DMS 273 (cell line): ENCODE results near the gene AKNA.
"Not testable (repeated sequence)": the region's sequence is repeated elsewhere in the genome, so short reads cannot be mapped to it uniquely, and the experiment has no call there.

Experiments
- DNase-seq: peaks from one replicate; lab custom pipeline; 2025; ENCODE audit not compliant: unreplicated experiment; lab: John Stamatoyannopoulos, UW

The AKNA gene

DNA sequence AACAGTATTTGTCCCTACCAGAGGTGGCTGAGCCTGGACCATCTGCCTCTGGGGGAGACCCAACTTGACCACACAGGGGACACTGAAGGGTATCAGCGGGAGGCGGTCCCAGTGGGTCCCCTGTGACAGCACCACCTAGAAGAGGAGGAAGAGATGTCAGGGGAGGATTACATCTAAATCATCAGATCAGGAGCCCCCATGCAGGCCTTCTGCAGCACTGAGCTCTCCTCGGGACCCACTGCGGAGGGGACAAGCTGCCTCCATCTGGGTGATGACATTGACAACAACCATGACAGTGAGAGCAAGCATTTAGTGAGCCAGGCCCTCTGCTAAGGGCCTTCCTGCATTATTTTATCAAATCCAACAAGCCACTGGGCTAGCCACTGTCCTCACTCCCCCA, 45.8 kb downstream of the AKNA start:
- no peak for DNase-seq

DNA sequence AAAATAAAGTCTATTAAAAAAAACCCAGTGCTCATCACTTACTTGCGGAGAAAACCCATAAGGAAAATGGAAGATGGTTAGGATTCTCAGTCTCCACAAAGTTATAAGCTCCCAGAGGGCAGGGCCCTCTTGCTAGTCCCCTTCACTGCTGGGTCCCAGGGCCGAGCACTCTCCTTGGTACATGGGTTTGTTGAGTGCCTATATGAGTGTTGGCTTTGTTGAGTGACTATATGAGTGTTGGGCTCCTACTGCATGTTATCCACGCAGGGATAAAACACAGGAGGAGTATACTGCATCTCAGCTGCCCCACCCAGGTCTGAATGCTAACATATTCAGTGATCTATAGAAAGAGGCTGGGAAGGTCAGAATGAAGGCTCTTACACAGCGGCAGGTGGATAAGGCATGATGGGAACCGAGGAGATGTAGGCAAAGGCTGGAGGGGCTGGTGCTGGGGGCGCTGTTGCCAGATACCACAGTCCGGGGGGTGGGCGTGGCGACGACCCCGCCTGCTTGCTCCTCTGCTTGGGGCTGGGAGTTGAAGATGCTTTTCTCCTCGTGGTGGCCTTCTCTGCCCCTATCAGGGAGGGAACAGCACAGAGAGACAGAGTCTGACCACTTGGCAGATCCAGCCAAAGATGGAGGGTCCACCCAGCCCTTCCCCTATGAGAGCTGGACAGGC, 46.5 kb downstream of the AKNA start:
- DNase-seq = no peak

DNA sequence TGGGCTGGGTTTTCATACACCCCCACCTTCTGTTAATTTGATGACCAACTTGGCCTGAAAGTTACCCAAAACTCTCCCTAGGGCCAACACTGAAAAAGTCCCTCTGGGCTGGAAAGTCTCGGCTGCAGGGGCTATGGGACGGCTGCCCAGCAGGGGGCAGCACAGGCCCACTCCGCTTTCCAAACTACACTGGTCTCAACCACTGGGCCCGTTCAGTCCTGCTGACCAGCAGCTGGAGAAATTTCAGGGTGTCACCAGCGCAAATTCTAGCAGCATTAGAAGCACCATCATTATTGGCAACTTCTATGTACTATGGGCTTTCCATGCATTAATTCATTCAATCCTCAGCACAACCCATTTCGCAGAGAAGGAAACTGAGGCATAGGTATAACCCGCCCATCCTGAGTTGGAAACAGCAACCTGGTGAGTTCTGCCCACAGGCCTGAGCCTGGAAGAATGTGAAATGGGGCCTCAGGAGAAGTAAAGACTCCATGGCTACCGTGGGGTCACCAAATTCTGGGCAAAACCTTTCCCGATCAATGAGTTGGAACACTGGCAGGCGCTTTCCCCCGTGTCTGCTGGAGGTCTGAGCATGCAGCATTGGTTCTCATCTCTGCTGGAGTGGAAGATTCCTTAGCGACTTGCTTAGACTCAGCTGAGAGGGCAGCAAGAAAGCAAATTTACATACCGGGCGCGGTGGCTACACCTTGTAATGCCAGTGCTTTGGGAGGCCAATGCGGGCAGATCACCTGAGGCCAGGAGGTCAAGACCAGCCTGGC, 48.5 kb downstream of the AKNA start:
- peak; percentile 79 for DNase-seq

DNA sequence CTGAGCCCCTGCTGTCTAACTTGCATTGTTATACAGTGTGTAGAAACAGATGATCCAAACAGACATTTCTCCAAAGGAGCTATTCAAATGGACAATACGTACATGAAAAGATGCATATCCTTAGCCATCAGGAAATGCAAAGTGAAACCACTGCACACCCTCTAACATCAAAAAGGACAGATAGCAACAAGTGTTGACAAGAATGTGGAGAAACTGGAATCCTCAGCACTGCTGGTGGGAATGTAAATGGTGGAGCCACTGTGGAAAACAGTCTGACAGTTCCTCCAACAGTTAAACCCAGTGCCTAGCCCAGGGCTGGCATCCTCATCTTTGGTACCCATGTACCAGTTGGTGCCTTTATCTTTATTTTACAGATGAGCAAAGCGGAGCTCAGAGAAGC, 49.6 kb downstream of the AKNA start:
- no peak for DNase-seq

DNA sequence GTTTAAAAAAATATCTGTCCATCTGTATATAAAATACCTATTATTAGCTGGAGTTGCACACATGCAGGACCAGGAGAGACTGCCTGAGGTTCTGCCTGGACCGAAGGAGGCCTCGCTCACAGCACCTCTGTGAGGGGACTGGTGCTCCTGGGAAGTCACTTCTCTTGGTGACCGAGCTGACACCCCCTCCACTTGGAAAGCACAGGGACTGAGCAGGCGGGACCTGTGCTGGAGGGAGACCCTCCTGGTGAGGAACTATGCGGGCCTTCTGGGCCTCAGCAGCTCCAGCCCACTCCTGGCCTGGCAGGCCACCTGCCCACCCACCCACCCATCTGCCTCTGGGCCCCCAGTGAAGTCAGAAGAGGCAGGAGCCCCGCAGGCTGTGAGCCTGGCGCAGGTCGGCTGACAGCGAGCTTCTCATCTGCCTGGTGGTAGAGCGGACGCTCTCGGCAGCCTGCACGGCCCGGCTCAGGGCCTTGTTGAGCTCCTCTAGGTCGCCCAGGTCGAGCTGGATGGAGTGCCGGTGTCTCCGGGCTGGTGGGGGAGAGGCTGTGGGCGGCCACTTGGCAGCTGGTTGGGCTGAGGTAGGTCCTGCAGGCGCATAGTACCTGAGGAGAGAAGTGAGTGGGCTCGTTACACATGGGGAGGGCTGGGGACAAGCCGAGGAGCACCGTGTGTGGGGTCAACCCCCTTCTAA, 50.9 kb downstream of the AKNA start:
- no peak for DNase-seq

DNA sequence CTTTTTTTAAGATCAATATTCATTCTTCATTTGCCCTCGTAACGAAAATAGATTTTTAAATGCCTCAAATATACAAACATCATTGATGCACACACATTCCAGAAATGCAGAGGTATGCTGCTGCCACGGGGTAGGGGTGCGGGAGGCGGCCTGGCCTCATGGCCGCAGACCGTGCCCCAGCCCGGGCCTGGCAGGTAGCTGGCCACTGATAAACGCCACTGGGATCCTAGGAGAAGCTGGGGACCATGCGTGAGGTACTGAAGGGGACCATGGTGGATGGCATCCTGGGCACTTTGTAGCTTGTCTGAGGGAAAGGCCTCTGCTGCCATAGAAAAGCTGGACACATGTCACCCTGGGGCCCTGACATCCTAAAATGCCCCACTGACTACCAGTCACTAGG, 51.6 kb downstream of the AKNA start:
- no peak for DNase-seq

DNA sequence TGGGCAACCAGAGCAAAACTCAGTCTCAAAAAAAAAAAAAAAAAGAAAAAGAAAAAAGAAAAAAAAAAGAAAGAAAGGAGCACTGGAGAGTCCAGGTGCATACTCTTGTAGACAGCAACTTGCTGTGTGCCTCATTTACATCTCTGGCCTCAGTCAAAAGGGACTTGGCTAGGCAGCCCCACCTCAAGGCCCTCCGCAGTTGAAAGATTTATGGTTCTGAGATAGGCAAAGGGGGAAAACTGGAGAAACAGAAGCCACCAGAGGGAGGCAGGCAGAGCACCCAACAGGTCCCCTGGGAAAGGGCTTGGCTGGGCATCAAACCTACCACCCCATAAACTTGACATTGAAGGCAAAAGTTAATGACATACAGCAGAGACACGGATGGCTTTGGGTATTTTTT, 52.0 kb downstream of the AKNA start:
- DNase-seq = no peak

DNA sequence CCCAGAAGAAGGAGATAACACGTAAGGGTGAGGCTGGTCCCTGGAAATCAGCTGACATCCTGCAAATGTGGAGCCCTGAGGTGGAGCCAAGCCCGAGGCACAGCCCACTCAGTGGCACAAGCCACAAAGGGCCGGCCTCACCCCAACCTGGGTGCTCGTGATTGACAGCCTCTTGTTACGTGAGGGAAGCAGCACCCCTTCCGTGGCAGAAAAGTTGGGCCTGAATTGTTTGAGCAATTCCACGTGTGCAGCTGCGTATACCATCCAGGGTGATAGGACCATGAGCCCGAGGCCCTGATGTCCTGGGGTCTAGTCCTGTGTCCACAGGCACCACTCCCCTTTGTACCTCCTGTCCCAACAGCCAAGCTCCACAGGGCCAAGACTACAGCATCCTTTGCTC, 53.3 kb downstream of the AKNA start:
- no peak for DNase-seq

DNA sequence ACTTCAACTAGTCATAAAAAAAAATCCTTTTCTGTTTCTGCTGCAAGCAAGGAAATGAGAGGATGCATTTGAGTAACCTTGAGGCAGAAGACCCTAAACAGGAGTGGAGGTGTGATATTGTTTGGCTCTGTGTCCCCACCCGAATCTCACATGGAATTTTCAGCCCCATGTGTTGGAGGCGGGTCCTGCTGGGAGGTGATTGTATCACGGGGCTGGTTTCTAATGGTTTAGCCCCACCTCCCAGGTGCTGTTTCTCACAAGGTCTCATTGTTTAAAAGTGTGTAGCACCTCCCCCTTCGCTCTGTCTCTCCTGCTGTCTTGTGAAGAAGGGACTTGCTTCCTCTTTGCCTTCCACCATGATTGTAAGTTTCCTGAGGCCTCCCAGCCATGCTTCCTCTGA, 54.1 kb downstream of the AKNA start:
- DNase-seq = not testable (repeated sequence)

DNA sequence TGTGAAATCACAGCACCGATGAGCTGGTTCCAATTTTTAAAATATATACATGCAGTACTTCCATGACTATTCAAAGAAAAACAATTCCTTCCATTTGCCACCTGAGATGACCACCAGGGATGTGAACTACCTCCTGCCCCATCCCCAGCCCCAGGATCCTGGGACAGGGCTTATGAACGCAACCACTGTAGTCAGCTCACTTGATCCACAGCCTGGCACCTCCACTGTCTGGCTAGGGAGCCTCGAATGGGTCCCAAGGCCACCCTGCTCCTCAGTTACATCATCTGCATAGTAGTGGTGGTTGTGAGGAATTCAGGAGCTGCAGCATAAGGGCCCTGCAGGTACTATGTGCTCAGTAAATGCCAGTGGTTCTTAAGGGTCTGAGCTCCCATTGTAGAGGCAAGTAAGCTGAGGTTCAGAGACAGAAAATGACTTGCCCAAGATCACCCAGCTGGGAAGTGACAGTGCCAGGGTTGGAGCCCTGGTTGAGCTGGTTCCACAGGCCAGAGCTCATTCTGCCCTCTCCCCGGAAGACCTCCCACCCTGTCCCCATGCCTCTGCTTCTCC, 55.2 kb downstream of the AKNA start:
- DNase-seq = not testable (repeated sequence)

DNA sequence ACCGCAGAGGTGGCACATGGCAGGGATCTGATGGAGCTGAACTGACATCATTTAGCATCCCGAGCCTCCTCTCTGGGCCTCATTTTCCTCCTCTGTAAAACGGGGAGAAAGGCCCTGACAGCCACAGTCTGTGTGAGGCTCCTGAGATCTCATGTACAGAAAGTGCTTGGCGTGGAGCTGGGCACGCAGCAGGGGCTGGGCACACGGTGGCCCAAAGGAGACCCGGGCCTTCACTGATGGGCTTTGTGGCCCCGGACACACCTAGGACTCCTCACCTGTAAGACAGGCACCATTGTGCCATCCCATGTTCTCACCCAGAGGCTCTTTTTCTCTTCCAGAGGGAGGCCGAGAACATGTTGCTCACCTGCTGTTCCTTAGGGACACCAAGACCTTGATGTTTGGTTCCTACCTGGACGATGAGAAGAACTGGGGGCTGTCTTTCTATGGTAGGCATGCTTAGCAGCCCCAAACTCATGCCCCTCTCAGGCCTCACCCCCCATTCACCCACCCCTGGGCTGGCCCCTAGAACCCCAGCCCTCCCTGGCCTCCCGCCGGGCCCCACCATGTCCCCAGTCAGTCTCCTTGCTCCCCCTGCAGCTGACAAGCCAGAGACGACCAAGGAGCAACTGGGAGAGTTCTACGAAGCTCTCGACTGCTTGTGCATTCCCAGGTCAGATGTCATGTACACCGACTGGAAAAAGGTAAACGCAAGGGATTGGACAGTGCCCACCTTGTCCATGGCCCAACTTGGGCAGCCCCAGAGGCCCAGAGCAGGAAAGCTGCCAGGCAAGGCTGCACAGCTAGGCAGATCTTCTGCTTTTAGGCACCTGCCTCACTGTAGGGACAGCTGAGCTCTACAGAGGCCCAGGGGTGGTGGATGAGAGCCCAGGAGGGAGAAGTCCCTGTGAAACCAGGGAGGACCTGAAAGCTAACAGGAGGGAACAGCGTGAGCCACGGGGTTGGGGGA, 56.3 kb downstream of the AKNA start:
- not testable (repeated sequence) for DNase-seq

DNA sequence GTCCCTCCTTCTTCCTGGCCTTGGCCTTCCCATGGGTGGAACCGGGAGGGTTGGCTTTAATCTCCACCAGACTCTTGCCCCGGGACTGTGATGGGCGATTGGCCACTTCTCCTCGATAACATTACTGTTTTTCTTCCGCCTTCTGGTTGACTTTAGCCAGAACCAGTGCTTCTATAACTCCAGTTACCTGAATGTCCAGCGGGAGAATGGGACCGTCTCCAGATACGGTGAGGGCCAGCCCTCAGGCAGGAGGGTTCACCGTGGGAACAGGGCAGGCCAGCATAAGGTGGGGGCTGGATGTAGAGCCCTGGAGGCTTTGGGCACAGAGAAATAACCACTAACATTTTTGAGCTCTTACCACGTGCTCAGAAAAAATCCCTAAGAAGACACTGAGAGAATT, 57.1 kb downstream of the AKNA start:
- no peak for DNase-seq

DNA sequence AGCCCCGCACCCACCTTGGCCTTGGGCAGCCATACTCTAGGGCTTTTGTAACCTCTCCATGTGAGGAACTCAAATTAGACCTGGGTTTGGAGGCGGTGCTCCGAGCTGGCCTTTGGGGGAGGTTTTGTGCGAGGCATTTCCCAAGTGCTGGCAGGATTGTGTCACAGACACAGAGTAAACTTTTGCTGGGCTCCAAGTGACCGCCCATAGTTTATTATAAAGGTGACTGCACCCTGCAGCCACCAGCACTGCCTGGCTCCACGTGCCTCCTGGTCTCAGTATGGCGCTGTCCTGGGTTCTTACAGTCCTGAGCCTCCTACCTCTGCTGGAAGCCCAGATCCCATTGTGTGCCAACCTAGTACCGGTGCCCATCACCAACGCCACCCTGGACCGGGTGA, 58.2 kb downstream of the AKNA start, which contains the start of gene ORM2:
Gene ORM2 (plus strand): TSS at position 245 of the 398 bp plus-strand sequence. CDS start 36 bp downstream, at position 281.
- DNase-seq = not testable (repeated sequence)

DNA sequence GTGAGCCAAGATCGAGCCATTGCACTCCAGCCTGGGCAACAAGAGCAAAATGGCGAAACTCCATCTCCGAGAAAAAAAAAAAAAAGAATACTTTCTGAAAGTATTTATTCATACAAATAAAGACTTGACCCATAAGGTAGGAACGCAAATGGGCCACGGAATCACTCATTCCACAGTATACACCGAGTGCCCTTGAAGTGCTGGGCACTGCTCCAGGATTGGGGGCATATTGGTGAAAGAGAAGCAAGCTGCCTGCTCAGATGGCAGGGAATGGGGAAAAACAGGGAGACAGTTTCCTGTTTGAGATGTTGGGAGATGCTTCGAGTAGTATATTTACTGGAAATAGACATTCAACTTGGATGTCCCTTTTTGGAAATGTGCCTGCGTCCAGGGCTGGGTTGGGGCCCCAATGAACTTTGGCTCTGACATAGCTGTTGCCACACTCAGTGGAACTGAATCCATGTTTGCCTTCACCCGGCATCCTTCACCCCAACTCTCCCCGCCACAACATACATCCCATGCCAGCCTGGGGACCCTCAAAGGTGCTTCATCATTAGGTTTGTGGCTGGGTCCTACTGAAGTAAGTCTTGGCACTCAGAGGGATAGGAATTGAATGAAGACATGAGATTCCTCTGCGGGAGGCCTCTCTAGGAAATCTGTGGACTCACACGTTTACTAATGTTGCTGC, 58.7 kb downstream of the AKNA start:
- DNase-seq = peak; percentile 6

DNA sequence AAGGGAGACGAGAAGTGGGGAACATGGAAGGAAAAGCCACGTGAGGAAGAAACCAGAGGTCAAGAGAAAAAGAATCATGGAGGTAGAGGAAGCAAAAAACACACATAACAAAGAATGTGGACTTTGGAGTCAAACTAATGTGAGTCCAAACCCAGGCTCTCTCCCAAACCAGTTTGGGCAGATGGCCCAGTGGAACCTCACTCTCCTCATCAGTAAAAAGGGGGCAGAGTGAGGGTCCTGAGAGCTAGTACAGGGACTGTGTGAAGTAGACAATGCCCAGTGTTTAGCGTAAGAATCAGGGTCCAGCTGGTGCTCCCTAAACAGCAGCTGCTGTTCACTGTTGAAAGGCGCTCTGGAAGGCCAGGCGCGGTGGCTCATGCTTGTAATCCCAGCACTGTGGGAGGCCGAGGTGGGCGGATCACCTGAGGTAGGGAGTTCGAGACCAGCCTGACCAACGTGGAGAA, 59.4 kb downstream of the AKNA start:
- peak; percentile 9 for DNase-seq

DNA sequence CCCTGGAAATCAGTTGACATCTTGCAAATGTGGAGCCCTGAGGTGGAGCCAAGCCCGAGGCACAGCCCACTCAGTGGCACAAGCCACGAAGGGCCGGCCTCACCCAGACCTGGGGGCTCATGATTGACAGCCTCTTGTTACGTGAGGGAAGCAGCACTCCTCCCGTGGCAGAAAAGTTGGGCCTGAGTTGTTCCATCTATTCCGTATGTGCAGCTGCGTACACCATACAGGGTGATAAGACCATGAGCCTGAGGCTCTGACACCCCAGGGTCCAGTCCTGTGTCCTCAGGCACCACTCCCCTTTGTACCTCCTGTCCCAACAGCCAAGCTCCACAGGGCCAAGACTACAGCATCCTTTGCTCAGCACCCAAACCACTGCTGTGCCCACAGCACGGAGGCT, 60.0 kb downstream of the AKNA start:
- no peak for DNase-seq

DNA sequence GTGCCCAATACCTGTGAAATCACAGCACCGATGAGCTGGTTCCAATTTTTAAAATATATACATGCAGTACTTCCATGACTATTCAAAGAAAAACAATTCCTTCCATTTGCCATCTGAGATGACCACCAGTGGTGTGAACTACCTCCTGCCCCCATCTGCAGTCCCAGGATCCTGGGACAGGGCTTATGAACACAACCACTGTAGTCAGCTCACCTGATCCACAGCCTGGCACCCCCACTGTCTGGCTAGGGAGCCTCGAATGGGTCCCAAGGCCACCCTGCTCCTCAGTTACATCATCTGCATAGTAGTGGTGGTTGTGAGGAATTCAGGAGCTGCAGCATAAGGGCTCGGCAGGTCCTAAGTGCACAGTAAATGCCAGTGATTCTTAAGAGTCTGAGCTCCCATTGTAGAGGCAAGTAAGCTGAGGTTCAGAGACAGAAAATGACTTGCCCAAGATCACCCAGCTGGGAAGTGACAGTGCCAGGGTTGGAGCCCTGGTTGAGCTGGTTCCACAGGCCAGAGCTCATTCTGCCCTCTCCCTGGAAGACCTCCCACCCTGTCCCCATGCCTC, 62.0 kb downstream of the AKNA start:
- DNase-seq = not testable (repeated sequence)

DNA sequence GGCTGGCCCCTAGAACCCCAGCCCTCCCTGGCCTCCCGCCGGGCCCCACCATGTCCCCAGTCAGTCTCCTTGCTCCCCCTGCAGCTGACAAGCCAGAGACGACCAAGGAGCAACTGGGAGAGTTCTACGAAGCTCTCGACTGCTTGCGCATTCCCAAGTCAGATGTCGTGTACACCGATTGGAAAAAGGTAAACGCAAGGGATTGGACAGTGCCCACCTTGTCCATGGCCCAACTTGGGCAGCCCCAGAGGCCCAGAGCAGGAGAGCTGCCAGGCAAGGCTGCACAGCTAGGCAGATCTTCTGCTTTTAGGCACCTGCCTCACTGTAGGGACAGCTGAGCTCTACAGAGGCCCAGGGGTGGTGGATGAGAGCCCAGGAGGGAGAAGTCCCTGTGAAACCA, 62.8 kb downstream of the AKNA start:
- DNase-seq = not testable (repeated sequence)

DNA sequence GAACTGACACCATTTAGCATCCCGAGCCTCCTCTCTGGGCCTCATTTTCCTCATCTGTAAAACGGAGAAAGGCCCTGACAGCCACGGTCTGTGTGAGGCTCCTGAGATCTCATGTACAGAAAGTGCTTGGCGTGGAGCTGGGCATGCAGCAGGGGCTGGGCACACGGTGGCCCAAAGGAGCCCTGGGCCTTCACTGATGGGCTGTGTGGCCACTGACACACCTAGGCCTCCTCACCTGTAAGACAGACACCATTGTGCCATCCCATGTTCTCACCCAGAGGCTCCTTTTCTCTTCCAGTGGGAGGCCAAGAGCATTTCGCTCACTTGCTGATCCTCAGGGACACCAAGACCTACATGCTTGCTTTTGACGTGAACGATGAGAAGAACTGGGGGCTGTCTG, 63.3 kb downstream of the AKNA start:
- DNase-seq = no peak
